Measurements from ENCODE around the gene ATP1A1. TPM values are rescaled to one million over a fixed set of nuclear protein-coding genes. Genes with fewer than 3 reads are reported as not detected.
A peak's percentile ranks its signal among the peaks of the same experiment; 100 is the strongest.

Gene ATP1A1
- total RNA-seq, 1 donor: 122 TPM

DNA sequence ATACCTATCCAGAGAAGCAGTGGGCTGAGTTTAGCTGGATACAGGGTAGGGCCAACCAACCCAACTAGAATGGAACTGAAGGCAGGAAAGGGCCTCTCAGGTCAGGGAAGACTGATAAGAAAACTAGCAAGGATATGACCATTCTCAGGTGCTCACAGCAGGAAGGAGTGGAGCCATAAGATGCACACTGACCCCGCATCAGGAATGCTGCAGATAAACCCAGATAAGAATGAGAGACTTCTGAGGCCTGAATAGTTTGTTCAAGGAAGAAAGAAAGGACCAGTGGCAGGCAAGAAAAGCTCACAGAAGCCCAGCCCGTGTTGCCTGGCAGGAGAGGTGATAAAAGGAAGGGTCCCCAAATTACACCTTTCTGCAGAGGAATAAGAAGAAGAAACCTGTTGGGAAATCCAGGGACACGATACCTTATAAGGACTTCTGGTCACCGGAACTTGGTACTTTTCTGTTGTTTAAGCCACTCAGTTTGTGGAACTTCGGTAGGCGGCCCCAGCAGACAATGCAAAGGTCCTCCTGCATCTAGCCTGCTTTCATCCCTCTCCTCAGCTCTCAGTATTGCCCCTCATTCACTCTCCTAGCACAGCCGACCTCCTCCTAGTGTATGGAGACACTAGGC lies 58.9 kb downstream of the ATP1A1 start:
- Histone ChIP-seq H3K79me2 (ENCODE audit: insufficient read depth, low read length) (no peaks in the 10 kb centered on the region), H3K4me1 (ENCODE audit: insufficient read depth, low read length) (no peaks in the 10 kb centered on the region), H3K9me3 (ENCODE audit: low read depth, low read length) (no peaks in the 10 kb centered on the region), H4K20me1 (ENCODE audit: insufficient read depth, low read length) (no peaks in the 10 kb centered on the region), H2AFZ (ENCODE audit: low read length) (no peak overlapping the region), H3K36me3 (ENCODE audit: insufficient read depth, low read length) (no peaks in the 10 kb centered on the region), H3K27ac (ENCODE audit: low read depth, low read length) (no peak overlapping the region), H3K4me2 (ENCODE audit: insufficient read depth, low read length) (no peak overlapping the region), H3K27me3 (ENCODE audit: insufficient read depth, low read length) (peaks cover 5% of the 10 kb centered on the region), H3K4me3 (ENCODE audit: insufficient read depth, low read length) (no peak overlapping the region)
- TF ChIP-seq, protein P1, sequence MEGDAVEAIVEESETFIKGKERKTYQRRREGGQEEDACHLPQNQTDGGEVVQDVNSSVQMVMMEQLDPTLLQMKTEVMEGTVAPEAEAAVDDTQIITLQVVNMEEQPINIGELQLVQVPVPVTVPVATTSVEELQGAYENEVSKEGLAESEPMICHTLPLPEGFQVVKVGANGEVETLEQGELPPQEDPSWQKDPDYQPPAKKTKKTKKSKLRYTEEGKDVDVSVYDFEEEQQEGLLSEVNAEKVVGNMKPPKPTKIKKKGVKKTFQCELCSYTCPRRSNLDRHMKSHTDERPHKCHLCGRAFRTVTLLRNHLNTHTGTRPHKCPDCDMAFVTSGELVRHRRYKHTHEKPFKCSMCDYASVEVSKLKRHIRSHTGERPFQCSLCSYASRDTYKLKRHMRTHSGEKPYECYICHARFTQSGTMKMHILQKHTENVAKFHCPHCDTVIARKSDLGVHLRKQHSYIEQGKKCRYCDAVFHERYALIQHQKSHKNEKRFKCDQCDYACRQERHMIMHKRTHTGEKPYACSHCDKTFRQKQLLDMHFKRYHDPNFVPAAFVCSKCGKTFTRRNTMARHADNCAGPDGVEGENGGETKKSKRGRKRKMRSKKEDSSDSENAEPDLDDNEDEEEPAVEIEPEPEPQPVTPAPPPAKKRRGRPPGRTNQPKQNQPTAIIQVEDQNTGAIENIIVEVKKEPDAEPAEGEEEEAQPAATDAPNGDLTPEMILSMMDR (IDR thresholded peaks at IDR 0.05; ENCODE audit: extremely low read depth, low read depth, low read length): no peak
- DNase-seq (ENCODE audit: insufficient read length, low spot score, missing footprints): no peak

DNA sequence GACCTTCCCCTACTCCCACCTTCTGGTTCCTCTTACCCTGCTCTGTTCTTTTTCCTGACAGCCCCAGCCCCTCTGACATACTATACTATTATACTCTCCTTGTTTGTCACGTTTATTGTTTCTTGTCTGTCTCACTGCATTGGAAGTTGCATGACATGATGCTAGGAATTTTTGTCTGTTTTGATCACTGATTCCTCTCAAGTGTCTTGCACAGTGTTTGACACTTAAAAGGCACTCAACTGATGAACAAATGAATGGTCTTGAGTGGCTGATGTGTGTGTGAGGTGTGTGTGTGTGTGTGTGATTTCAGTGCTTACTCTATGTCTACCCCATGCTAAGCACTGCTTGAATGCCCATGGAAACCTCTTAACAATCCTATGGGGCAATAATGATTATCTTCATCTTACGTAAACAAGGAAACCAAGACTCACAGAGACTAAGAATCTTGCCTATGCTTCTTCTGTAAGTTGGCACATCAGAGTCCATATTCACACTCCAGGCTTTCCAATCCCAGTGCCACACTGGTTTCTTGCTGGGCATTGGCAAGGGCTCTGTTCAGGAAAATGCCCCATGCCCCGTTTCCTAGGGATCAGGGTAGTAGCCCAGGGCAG lies 59.7 kb downstream of the ATP1A1 start:
- H3K4me1 ChIP-seq (ENCODE audit: insufficient read depth, low read length): no peaks in the 10 kb centered on the region
- no peaks in the 10 kb centered on the region for H3K9me3 ChIP-seq (ENCODE audit: low read depth, low read length)
- H3K36me3 ChIP-seq (ENCODE audit: insufficient read depth, low read length): no peaks in the 10 kb centered on the region
- H3K27ac ChIP-seq (ENCODE audit: low read depth, low read length): no peak overlapping the region
- TF ChIP-seq, protein P1 (IDR thresholded peaks at IDR 0.05; ENCODE audit: extremely low read depth, low read depth, low read length): no peak
- H4K20me1 ChIP-seq (ENCODE audit: insufficient read depth, low read length): no peaks in the 10 kb centered on the region
- no peak overlapping the region for H3K4me2 ChIP-seq (ENCODE audit: insufficient read depth, low read length)
- peaks cover 5% of the 10 kb centered on the region for H3K27me3 ChIP-seq (ENCODE audit: insufficient read depth, low read length)
- peak overlapping the region; percentile 26 for H2AFZ ChIP-seq (ENCODE audit: low read length)
- peak; percentile 15 for DNase-seq (ENCODE audit: insufficient read length, low spot score, missing footprints)
- H3K4me3 ChIP-seq (ENCODE audit: insufficient read depth, low read length): no peak overlapping the region
- H3K79me2 ChIP-seq (ENCODE audit: insufficient read depth, low read length): no peaks in the 10 kb centered on the region

DNA sequence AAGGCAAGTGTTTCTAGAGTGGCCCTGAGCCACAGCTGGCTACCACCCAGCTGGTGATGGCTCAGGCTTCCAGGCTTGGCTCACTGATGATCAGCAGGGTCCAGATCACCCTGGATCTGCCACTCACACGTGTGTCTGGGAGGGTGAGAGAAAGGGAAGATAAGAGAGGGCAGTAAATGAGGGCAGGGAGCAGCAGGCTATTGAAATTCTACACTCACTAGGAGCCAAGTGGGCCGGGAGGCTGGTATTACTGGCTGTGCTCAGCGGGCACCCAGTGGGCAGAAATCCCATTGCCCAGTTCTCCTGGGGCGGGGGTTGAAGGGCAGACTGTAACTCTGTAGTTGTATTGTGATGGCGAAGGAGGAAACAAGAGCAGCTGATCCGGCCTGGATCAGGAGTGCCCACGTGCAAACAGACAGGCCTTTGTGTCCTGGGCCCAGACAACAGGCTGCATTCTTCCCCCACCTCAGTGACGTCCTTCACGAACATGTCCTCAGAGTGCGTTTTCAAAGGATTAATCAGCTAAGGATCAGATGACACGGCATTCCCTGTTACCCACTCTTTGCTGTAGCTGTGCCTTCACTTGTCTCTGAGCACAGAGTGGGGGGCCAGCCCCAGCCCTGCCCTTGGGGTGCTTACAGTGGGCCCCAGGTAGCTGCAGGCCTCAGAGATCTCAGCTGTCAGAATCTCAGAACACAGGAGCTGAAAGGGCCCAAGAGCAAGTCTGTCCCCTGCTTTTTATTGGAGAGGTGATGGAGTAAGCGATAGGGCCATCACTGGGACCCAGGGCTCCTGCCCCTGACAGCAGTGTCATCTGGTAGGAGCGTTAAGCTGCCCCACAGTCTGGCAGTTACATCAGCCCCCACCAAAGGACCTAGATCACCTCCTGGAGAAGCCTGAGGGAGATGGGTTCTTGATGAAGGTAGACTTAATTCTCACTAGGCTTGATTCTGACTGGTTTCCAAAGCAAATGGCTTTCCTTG lies 60.5 kb downstream of the ATP1A1 start:
- TF ChIP-seq, protein P1 (IDR thresholded peaks at IDR 0.05; ENCODE audit: extremely low read depth, low read depth, low read length): no peak
- Histone ChIP-seq H3K4me2 (ENCODE audit: insufficient read depth, low read length) (no peak overlapping the region), H3K36me3 (ENCODE audit: insufficient read depth, low read length) (no peaks in the 10 kb centered on the region), H3K4me1 (ENCODE audit: insufficient read depth, low read length) (no peaks in the 10 kb centered on the region), H3K4me3 (ENCODE audit: insufficient read depth, low read length) (no peak overlapping the region), H3K9me3 (ENCODE audit: low read depth, low read length) (no peaks in the 10 kb centered on the region), H4K20me1 (ENCODE audit: insufficient read depth, low read length) (no peaks in the 10 kb centered on the region), H2AFZ (ENCODE audit: low read length) (peak overlapping the region; percentile 26), H3K27ac (ENCODE audit: low read depth, low read length) (no peak overlapping the region), H3K79me2 (ENCODE audit: insufficient read depth, low read length) (no peaks in the 10 kb centered on the region), H3K27me3 (ENCODE audit: insufficient read depth, low read length) (peaks cover 11% of the 10 kb centered on the region)
- DNase-seq (ENCODE audit: insufficient read length, low spot score, missing footprints): peak; percentile 8

Measured in osteoblast (primary cell).